Activated naive CD8-positive, alpha-beta T cell treated with anti-CD3 and anti-CD28 coated beads, Interleukin-2, amount 50 U/mL, for 16 hours (primary cell): ENCODE measurements around the gene CLDN9.

Experiments
- DNase-seq: peaks from one replicate; pipeline ENCODE4 v3.0.0-alpha.2; 2020; ENCODE audit warnings: low read depth, low spot score

CLDN9 gene

DNA sequence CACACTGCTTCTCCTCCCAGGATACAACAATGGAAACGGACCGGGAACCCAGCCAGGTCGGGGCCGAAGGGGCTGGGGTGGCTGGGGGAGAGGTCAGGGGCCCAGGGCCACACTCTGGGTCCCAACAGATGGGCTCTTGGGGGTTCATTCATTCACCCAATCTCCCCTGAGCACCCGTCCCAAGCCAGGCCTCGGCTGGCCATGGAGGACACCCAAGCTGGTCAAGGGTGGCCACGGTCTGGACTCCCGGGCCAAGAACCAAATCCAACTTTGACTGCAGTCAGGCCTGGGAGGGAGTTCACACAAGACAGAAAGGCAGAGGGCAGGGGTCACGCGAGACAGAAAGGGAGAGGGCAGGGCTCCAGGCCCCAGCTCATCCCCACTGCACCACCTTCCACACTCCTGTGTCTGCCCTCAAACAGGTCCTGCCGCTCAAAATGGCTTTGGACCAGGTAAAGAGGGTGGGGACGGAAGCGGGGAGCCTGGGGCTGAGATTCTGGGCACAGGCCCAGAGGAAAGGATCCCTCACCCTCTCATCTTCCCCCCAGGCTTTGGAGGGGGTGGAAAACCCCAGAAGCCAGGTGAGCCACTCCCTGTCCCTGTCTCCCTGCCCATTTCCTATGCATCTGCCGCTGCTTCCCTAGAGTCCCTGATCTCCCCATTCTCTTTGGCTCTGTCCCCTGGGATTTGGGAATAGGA, 20.2 kb upstream of the CLDN9 start:
- DNase-seq, result no peak

DNA sequence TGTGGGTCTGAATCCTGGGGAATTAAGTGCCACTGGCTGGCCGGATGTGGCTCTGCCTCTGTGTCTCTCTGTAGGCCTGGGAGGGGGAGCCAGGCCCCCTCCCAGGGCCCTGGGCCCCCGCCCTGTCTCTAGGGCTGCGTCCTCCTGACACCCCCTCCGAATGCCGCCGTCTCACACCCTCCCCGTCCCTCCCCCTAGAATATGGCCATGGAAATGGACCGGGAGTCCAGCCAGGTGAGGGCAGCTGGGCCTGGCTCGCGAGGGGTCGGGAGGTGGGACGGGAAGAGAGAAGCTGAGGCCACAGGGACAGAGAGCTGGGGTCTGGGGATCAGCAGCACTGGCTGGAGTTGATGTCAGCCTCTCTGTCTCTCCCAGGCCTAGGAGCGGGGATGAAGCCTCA, 16.4 kb upstream of the CLDN9 start:
- DNase-seq, result no peak

DNA sequence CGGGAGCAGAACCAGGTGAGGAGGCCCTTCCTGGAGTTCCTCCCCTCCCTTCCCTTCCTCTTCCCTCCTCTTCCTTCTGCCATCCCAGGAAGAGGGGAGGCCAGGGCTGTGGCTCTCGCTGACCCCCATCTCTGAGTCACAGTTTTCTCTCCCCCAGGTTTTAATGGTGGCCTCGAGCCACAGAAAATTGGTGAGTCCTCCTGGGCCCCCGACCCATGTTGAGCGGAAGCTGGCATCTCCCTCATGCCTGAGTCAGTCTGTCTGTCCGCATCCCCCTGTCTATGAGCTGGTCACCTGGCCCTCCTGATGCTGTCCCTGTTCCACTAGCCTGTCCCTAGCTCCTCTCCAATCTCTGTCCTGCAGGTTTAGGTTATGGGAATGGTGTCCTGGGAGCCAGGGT, 12.8 kb upstream of the CLDN9 start:
- DNase-seq, result no peak

DNA sequence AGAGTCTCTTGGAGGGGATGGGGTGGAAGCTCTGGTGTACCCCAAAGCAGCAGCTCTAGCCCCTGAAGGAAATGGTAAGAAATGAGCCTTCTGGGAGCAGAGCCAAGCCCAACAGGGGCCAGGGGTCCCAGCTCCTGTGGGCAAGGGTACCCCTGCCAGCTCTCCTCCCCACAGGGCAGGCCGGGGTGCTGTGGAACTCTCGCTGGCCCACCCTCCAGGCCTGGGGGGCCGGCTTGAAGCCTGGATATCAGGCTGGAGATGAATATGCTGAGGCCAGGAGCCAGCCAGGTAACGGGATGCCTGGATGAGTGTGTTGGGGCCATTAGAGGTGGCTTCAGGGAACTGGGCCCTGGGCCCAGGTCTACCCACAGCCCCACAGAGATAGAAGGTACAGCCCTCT, 12.2 kb upstream of the CLDN9 start:
- no peak for DNase-seq

DNA sequence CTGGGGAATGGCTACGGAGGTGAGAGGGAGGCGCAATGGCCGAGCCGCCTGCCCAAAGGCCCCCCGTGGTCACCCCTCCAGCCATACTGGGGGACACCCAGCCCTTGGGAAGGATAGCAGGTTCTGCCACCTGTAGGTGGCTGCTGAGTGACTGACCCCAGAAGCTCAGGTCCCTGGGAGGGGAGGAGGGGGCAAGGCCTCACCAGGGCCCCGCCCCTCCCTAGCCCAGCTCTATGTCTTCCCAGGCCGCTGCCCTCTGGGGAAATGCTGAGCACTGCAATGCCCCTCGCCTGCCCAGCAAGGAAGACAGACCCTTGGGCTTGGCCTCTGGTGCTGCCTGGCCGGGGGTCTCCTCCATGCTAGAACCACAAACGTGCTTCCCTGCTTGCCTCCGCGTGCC, 11.4 kb upstream of the CLDN9 start:
- no peak for DNase-seq

DNA sequence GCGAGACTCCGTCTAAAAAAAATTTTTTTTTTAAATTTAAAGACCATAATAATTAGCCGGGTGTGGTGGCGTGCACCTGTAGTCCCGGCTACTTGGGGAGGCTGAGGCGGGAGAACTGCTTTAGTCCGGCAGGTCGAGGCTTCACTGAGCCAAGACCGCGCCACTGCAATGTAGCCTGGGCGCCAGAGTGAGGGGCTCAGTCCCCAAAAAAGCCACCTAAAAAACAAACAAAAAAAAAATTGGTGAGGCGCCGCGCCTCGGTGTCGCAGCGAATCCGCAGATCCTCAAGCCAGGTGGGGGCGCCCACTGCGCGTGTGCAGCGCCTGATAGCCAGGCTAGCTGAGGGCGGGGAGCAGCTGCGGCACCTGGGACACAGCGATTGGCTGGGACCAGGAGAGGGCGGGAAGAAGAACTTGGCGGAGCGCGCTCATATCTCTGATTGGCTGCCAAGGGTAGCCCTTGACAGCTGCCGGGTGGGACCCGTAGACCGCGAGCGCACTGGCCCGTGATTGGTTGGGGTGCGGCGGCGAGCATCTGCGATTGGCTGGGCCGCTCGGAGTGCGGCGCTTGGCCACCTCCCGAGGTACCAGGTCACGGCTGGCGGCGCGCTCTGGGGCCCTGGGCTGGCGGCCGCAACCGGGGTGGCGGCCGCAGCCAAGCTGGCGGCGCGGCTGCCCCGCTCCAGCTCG, 9.0 kb upstream of the CLDN9 start:
- DNase-seq, result peak; percentile 92

DNA sequence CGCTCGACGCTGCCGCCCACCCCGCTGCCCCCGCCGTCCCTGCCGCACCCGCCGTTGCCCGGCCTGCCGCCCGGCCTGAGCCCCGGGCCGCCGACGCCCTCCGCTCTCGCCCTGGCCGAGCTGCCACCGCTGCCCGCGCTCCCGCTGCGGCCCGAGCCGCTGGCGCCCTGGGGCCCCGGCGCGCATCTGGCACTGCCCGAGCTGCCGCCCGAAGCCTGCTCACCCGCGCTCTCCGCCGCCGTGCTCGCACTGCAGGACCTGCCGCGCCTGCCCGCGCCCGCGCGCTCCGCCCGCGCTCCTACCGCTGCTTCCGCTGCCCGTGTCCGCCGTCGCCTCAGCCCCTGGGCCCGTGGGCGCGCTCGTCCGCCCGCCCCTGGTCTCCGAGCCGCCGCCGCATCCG, 8.4 kb upstream of the CLDN9 start:
- DNase-seq, result no peak

DNA sequence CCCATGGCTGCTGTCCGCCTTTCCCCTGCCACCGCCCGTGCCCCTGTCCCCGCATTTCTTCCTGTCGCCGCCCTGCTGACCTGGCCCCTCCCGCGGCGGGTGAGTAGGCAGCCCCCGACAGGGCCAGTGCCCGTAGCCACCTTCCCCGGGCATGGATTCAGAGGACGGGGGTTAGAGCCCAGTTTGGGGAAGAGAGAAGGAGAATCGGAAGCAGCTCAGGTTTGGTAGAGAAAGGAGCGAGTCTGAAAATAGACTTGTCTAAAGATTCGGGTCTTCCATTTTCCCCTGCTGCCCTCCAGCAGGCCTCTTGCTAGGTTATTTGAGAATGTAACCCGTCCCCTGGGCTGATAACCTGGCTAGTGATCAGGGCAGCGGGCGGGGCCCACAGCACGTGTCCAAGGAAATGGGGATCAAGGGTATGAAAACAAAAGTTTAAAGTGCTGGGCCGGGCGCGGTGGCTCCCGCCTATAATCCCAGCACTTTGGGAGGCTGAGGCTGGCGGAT, 7.9 kb upstream of the CLDN9 start:
- no peak for DNase-seq

DNA sequence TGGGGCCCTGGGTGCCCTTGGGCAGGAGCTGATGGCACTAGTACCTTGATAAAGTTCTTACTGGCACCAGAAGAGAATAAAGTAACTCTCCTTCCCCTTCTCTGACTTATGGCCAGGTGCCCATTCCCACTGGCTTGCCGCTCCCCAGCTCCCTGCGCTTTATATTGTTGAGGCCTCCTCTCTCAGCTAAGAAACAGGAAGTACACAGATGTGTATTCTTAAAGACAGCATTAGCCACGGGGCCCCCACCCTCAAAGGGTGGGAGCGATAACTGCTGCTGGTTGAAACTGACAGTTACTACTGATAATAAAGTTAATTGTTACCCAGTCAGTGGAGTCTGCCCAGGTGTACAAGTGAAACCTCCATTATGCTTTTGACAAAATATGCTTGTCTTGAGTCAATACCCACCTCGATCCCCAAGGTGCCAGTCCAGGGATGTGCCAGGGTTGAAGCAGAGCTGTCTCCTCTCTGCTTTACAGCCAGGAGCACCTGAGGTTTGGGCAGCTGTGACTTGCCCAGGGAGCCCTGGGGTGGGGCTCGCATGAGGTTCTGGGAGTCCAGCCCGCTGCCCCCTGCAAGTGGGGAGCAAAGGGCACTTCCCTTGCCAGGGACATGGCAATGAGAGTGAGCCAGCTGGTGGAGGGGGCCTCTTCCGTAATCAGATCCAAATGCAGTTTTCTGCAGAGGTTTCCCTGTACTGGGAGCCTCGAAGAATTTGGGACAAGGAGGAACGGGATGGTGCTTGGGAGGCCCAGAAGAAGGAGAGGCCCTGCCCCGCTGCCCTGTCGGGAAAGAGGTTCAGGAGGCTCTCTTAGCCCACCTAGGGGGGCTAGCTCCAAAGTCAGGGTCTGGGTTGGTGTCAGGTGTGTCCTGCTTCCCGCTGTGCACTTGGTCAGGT, 5.4 kb upstream of the CLDN9 start:
- DNase-seq, result no peak

DNA sequence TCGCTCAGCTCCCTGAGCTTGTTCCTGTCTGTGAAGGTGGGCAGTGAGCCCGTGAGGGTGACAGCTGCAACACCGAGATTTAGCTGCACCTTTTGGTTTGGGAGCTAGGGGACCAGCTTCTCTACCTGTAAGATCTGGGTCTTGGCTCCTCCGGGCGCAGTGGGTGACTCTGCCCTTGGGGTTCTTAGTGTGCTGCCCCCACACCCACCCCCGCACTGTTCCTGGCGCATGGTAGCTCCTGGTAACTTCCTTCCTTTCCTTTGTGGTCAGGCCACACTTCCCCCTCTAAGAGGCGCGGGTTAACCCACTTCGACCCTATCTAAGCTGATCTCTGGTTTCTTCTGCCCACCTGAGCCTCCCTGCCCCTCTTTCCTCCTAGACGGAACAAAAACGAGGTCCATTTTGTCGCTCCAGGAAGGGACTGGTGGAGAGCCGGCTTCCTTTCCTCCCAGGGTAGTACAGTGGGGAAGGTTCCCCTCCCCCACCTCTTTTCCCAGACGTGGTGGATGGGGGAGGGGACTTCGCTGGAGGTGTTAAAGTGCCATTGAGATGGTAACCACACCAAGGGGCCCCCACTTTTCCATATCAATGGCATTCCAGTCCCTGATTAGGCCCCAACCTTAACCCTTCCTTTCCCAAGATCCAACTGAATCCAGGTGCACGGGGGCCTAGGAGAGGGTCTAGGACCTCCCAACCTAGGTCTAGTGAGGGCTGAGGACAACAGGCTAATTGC, 4.6 kb upstream of the CLDN9 start:
- DNase-seq, result no peak

DNA sequence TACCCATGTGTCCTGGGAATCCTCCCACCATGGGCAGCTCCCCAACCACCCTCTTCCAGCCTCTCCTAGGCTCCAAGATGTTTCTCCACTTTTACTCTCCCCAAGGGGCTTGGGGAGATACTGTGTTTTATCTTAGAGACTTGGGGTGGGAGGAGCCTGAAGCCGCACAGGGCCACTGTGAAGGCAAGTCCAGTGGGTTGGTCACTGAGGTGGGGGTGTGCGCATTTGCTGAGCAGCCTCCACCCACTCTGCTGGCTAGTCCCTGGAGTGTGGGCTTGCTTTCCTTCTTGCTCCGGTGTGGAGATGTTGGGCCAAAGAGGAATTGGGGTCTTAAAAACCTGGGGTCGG, 4.1 kb upstream of the CLDN9 start:
- DNase-seq, result no peak

DNA sequence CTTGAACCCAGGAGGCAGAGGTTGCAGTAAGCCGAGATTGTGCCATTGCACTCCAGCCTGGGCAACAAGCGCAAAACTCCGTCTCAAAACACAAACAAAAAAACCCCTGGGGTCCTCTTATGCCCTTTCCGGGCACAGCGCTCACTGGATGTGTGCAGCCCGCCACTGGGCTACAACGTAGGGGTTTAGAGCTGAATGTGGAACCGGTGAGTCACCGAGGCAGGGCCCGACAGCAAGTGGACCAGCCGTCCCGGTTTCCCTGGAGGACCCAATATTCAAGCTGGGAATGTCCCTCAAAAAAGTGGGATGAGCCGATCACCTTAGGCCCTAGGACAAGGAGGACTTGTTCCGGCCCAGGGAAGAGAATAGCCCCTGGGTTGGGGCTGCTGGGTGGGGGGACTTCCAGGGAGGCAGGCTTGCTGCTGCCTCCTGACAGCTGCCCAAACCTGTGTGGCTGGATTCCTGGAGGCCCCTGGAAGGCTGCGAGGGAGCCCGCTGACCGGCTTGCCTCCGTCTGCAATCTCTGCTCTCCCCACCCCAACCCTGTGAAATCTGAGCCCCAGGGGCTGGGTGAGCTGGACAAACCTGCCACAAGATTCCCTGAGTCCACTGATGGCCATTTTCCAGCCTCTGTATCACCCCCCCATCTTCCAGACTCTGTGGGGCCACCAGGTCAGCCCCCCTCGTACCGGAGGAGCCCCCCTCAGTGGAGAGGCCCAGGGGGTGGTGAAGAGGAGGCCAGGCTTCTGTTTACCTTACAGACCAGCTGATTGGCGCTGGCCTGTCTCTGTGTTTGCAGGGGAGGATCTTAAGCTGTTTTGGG, 2.9 kb upstream of the CLDN9 start:
- DNase-seq, result no peak

DNA sequence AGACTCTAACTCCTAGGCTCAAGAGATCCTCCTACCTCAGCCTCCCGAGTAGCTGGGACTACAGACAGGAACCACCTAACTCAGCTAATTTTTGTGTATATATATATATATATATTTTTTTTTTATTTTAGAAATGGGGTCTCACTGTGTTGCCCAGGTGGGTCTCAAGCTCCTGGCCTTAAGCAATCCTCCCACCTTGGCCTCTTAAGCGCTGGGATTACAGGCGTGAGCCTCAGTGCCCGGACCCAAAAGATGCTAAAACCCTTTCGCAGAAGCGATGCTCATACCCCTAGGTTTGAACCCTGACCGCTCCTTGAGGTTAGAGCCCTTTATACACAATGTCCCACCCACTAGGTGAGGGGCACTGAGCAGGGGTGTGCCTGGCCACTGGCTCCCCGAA, 2.2 kb upstream of the CLDN9 start:
- no peak for DNase-seq

DNA sequence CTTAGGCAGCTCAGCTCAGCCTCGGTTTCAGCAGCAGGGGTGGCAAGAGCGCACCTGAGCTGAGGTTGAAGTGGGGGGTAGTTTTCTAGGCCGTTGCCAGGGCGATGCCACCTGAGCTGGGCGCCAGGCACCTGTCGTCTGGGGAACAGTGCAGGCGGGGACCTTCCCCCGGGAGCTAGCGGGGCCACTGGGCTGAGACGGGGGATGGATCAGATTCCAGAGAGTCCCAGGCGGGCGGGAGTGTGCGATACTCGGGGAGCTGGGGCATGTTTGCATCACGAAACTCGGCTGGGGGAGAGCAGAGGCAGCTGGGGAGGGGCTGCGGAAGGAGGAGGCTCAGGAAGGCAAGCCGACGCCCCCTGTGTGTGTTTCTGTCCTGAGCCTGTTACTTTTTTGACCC, 477 bp upstream of the CLDN9 start:
- no peak for DNase-seq

DNA sequence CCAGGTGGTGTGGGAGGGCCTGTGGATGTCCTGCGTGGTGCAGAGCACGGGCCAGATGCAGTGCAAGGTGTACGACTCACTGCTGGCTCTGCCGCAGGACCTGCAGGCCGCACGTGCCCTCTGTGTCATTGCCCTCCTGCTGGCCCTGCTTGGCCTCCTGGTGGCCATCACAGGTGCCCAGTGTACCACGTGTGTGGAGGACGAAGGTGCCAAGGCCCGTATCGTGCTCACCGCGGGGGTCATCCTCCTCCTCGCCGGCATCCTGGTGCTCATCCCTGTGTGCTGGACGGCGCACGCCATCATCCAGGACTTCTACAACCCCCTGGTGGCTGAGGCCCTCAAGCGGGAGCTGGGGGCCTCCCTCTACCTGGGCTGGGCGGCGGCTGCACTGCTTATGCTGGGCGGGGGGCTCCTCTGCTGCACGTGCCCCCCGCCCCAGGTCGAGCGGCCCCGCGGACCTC, 798 bp downstream of the CLDN9 start:
- DNase-seq, result no peak

DNA sequence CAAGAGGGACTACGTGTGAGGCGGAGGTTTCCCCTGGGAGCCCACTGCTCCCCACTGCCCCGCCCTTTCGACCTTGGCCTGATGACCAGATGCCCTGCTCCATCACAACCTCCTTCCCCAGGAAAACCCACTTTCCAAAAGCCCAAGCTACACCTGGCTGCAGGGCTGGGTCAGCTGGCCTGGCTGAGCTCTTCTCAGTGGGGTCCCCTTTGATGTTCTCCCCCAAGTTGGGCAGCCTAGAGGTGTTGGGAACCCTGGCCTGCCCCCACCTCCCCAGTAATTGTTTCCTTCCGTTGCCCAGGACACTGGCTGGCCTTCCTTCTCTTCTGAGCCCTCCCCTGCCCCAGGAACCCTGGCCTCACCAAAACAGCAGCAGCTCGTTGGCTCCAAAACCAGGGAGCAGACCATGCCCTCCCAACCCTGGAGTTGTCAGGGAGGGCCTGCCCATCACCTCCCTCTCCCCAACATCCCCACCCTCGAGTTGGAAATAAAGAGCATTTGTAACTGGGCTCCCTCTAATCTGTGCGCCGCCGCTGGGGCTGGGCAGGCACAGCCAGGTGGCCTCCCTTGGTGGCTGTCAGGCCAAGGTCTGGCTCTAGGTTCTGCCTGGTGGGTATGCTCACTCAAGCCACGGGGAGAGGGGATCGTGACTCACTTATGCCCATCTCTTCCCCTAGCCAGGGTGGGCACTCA, 1.4 kb downstream of the CLDN9 start:
- DNase-seq, result no peak

DNA sequence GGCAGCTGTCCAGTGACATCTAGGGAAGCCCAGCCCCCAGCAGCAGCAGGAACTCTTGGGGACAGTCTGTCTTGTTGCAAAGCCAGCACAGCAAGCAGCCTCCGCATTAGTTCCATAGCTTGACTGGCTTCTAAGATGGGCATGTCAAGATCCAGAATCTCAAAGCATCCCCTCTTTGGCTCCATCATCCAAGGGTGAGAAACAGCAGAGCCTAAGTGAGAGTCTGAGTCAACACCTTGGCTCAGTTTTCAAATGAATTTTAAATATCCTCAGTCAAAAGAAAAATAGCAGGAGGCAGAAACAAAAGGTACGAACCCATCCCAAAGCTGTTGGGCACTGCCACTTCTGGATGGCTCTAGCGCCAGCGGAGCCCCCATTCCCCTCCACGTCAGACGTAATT, 2.2 kb downstream of the CLDN9 start:
- no peak for DNase-seq

DNA sequence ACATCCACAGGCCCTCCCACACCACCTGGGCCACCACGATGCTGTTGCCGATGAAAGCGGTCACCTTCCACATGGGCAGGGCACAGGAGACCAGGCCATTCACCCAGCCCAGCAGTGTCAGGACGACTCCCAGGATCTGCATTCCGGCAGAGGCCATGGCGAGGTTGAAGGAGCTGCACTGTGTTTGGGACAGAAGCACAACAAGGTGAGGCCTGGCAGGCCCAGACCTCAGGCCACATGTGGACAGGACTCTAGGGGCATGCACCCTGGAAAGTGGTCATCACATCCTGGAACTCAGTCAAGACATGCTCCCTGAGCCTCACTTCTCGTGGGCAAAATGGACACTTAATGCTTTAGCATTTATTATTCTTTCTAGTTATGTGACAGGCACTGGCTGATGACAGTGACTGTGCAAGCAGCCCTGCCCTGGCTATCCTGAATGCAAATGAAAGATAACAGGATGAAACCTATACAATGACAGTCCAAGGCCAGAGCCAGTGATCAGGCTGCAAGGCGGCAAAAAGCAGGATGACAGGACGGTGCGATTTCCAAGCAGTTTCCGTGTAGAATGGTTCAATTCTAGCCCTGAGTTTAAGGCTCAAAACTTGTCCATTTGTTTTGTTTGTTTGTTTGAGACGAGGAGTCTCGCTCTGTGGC, 3.3 kb downstream of the CLDN9 start:
- no peak for DNase-seq

DNA sequence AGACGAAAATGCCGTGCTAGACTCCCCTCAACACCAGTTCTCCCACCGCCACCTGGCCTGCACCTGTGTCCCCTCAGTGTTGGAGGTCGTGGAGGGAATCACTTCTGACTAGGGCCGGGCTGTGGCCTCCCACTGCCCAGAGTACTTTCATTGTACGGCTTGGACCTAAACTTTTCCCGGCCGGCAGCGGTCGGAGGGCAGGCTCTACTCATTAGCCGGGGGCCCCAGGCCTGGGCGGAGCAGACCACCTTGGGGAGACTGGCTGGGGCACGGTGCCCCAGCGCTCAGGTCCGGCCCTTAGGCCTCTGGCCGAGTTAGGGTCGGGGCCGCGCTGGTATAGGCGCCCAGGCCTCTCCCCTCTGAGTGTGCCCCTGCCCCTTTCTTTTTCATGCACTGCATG, 4.6 kb downstream of the CLDN9 start:
- DNase-seq, result no peak
